H1 (cell line): ENCODE measurements around the gene RPUSD1. TPM values are rescaled to one million over a fixed set of nuclear protein-coding genes. Genes with fewer than 3 reads are reported as not detected.

Experiments
- CHD2 ChIP-seq: IDR thresholded peaks from 2 replicates; pipeline ENCODE4 v1.6.1; 2012; ENCODE audit warnings: low read length, improper control_type of control experiment
- RFX5 ChIP-seq: IDR thresholded peaks from 2 replicates; pipeline ENCODE4 v1.6.1; 2011; ENCODE audit warnings: low read depth, low read length, improper control_type of control experiment, borderline replicate concordance
- SP1 ChIP-seq: IDR thresholded peaks from 2 replicates; pipeline ENCODE4 v1.6.1; 2011; ENCODE audit warnings: low read depth, low read length
- SRF ChIP-seq: IDR thresholded peaks from 2 replicates; pipeline ENCODE4 v1.6.1; 2011; ENCODE audit warnings: mild to moderate bottlenecking, low read depth, low read length, moderate library complexity
- polyA plus RNA-seq, 7 experiments: library from polyadenylated mRNA; depleted of rRNA in 3 of 7; stranded (reverse) in 5 of 7; unstranded in 2 of 7; fragments of >200 nt in 5 of 7; fragments of 200-250 nt in 2 of 7; gene quantifications; 1 replicate in 5 of 7; 2 replicates in 1 of 7; 4 replicates in 1 of 7; pipeline versions ENCODE4 v1.2.1 to v1.2.3, GENCODE V29; 2011 to 2013; ENCODE audit warnings: missing spikeins in 2 of 7, mixed read lengths in 2 of 7
- total RNA-seq: library from RNA; stranded (reverse); fragmentation: NEBNext Ultra II Directional; extraction: Animal tissue kit (Norgen Biotek cat#: 25700); gene quantifications from 2 replicates; pipeline ENCODE4 v1.2.1, GENCODE V29; 2021

Gene RPUSD1
- total and polyA plus RNA-seq, 2 of the 8 experiments (the other 6 are each of a cell fraction or from before 2014, with no cell fraction given), result 32.2 to 61.8 TPM

DNA sequence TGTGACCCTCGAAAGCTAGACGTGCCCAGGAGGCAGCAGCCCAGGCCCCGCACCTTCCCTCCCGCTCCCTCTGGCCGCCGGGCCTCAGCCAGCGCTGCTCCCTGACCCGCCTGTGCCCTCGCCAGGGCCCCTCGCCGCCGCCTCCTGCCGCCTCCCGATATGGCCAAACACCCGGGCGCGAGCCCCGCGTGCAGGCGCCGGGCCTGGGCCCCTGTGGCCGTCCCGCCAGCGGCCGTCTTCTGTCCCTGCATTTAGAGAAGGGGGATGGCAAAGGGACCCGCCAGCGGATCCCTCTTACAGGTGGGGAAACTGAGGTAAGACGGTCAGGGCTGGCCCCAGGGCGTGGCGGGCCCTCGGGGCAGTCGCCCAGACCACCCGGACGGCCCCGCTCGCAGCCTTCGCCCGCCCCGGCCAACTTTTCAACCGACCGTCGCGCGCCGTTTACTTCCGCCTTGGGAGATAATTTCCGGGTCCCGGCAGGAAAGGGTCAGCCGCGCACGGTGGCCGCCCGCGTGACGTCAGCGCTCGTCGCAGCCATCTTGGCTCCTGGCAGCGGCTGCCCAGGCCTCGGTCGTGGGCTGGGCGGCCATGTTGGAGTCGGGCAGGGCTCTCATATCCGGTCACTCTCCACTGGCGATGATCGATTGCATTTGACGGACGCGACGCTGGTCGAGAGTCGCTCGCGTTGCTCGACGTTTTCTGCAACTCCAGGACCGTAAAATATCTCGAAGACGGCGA, 19.3 kb upstream of the RPUSD1 start (continued):
- peak; percentile 19; the same call in 1 of the 2 replicates for TF ChIP-seq CHD2
- peak; percentile 55 for TF ChIP-seq SRF
- 0 out of 2 replicates have a peak, but pooled peaks have one; percentile 22 for TF ChIP-seq RFX5
- no peak for TF ChIP-seq SP1
